ENCODE measurements around the gene DNAH1. TPM values are rescaled to one million over a fixed set of nuclear protein-coding genes. Genes with fewer than 3 reads are reported as not detected.

Gene DNAH1
- total and polyA plus RNA-seq, 2 donors (not counting 1 experiment from before 2014, with no cell fraction given), result 47.2 to 59.2 TPM

DNA sequence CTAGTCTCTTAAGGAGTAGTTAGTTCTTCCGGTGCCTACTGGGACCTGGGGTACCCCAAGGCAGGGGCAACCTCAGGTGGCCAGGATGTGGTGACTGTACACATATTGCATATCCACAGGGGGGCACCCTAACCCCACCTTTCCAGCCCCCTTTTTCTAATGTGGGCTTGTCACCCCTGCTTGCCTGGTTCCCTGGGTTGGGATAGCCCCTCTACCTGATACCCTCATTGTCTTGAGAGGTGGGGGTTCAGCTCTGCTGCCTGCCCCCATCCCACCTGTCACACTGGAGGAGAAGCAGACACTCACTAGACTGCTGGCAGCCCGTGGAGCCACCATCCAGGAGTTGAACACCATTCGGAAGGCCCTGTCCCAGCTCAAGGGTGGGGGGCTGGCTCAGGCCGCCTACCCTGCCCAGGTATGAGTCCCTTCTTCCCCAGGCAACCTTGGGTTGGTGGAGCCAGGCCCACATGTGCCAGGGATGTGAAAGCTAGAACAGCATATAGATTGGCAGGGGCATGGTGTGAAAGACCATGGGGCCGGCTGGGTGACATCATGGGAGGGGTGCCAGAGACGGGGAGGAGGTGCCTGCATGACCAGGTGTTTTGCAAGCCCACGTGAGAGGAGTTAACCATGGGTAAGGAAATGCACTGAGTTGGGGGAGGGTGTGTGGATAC is 24.5 kb upstream of the DNAH1 start:
- no peaks in the 10 kb centered on the region for H3K27me3 Mint-ChIP-seq
- peak; percentile 31 for ATAC-seq (ENCODE audit: low read depth)
- peaks cover 12 to 15% of the 10 kb centered on the region in 2 donors for H3K4me1 ChIP-seq (ENCODE audit: control insufficient read depth in 2 of 2, insufficient read depth in 2 of 2, low read length in 2 of 2)
- H3K4me3 Mint-ChIP-seq, result peak overlapping the region; percentile 37
- H3K4me2 ChIP-seq (replicated peaks; ENCODE audit: low read depth, low read length, poor library complexity, severe bottlenecking), result no peak overlapping the region
- H3K4me1 Mint-ChIP-seq, result peaks cover 30% of the 10 kb centered on the region
- peaks cover 0 to 38% of the 10 kb centered on the region in 2 experiments for H3K36me3 ChIP-seq (replicated peaks in 1 of 2; ENCODE audit: control extremely low read depth in 1 of 2, control insufficient read depth in 1 of 2, extremely low read depth in 1 of 2, insufficient read depth in 2 of 2, low read length in 1 of 2)
- no peaks in the 10 kb centered on the region for H3K9me3 Mint-ChIP-seq (ENCODE audit: insufficient read depth)
- H3K27me3 ChIP-seq (replicated peaks in 1 of 4; ENCODE audit: control extremely low read depth in 1 of 4, control insufficient read depth in 3 of 4, insufficient read depth in 4 of 4, low read length in 3 of 4), result no peaks in the 10 kb centered on the region
- no peak overlapping the region for H3K27ac ChIP-seq (ENCODE audit: low read length in 2 of 2)
- 77% methylated on average over 6 of the region's 7 CpGs for WGBS (ENCODE audit: insufficient coverage)
- H3K4me3 ChIP-seq (ENCODE audit: control extremely low read depth in 1 of 5, extremely low read depth in 1 of 5, insufficient read depth in 1 of 5, low read depth in 2 of 5, low read length in 4 of 5), result no peak overlapping the region
- no peak for TF ChIP-seq EZH2 (IDR thresholded peaks at IDR 0.05; ENCODE audit: borderline replicate concordance, insufficient read depth, low read depth, low read length, poor library complexity, severe bottlenecking)
- TF ChIP-seq, protein P1, sequence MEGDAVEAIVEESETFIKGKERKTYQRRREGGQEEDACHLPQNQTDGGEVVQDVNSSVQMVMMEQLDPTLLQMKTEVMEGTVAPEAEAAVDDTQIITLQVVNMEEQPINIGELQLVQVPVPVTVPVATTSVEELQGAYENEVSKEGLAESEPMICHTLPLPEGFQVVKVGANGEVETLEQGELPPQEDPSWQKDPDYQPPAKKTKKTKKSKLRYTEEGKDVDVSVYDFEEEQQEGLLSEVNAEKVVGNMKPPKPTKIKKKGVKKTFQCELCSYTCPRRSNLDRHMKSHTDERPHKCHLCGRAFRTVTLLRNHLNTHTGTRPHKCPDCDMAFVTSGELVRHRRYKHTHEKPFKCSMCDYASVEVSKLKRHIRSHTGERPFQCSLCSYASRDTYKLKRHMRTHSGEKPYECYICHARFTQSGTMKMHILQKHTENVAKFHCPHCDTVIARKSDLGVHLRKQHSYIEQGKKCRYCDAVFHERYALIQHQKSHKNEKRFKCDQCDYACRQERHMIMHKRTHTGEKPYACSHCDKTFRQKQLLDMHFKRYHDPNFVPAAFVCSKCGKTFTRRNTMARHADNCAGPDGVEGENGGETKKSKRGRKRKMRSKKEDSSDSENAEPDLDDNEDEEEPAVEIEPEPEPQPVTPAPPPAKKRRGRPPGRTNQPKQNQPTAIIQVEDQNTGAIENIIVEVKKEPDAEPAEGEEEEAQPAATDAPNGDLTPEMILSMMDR (IDR thresholded peaks at IDR 0.05), result peak; percentile 69
- no peak overlapping the region for H2AFZ ChIP-seq (ENCODE audit: insufficient read depth, low read depth, low read length, poor library complexity, severe bottlenecking)
- intact Hi-C loops (cut with micrococcal nuclease), result loop anchor here (1.0 kb wide), 2 partner anchors 48 to 156 kb away; no protein-coding TSS in a partner anchor
- peaks cover 8% of the 10 kb centered on the region for H4K20me1 ChIP-seq (ENCODE audit: control insufficient read depth, insufficient read depth, low read length, poor library complexity, severe bottlenecking)
- DNase-seq, result peak; percentile 65
- H3K27ac Mint-ChIP-seq, result peak overlapping the region; percentile 33
- CTCF ChIA-PET, result interaction anchor here (0.6 to 17.5 kb wide), 22 partner anchors 8 to 1705 kb away, joined by 3 to 352 read pairs (median 4); partner anchors contain the start of genes TLR9 and WDR82
- H3K9ac ChIP-seq (ENCODE audit: low read length), result no peak overlapping the region
- no peaks in the 10 kb centered on the region for H3K9me3 ChIP-seq (ENCODE audit: control extremely low read depth in 1 of 3, control insufficient read depth in 2 of 3, insufficient read depth in 1 of 3, low read length in 2 of 3)
- peaks cover 75% of the 10 kb centered on the region for H3K79me2 ChIP-seq (ENCODE audit: control insufficient read depth, insufficient read depth, low read length)
- POLR2A ChIA-PET, result interaction anchor here (1.4 kb wide), 1 partner anchor 26 kb away, joined by 4 read pairs; no protein-coding TSS in a partner anchor
